GM04503 (cell line): ENCODE measurements around the gene RDH8.
A peak's percentile ranks its signal among the peaks of the same experiment; 100 is the strongest.

Experiments
- DNase-seq: peaks from one replicate; pipeline ENCODE4 v3.0.0-alpha.2; 2012; ENCODE audit warnings: low read depth

The RDH8 gene

DNA sequence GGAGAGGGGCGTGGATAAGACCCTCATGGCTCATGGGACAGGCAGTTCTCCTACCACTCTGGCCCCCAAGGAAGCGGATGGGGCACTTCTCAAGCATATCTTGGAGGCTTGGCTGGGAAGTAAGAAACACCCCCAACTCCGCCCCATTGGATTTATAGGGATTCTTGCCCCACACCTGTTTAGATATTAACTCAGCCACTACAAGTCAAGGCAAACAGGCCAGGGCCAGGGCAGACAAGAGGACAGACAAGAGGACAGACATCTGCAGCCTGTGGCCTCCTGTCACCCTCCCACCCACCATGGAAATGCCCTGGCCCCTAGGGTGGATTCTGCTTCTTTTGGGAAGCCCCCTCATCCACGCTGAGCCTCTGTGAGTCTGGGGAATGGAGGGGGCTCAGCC is 24.1 kb downstream of the RDH8 start:
- no peak for DNase-seq

DNA sequence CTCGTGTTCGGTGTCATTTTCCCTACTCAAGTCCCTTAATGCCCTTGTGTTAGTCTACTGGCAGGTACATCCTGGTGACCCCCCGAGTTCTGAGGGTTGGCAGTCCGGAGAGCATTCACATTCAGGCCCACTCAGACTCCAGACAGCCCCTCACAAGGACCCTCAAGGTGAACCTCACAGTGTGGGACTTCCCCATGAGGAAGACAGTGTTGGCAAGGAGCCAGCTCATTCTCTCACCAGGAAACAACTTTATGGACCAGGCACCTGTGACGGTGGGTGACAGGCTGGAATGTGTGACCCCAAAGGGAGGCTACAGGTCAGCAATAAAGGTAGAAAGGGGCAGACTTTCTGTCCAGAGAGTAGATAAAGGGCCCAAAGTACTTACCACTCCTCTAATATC is 24.5 kb downstream of the RDH8 start:
- no peak for DNase-seq

DNA sequence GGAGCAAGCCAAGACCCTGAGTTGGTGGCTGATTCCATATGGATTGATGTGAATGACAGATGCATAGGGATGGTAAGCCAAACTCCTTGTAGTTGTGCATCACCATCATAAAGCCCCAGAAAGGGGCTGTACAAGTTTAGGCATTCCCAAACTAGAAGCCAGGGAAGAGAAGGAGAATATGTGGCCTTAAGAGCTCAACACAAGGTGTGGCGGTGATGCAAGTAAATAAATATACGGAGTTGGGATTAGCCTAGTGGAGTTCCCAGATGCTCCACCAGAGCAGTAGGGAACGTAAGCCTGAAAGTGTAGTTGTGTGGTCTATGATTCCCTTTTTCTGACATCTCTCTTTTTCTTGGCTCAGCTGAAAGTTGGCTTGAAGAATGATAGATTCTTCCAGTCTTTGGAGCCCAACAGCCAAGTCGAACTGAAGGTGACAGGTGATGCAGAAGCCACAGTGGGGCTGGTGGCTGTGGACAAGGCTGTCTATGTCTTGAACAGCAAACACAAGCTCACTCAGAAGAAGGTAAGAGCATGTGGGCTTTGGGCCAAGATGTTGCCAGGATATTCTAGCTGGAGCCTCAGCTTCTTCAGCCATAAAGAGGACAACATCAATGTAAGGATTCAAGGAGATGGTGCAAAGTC is 30.1 kb downstream of the RDH8 start:
- peak; percentile 17 for DNase-seq

DNA sequence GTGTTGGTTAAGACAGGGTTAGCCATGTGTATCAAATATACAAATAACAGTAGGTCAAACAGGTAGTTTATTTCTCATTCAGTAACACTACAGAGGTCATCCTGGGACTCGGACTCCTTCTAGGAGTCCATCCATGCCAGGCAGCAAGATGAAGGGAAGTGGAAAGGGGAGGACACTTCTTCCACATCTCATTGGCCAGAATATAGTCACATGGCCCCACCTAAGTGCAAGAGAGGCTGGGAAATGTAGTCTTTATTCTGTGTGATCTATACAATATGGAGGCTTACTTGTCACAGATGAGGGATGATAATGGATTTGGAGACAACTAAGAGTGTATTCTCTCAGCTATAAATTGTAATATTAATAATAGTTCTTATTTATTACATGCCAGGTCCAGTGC is 31.1 kb downstream of the RDH8 start:
- DNase-seq, result no peak

DNA sequence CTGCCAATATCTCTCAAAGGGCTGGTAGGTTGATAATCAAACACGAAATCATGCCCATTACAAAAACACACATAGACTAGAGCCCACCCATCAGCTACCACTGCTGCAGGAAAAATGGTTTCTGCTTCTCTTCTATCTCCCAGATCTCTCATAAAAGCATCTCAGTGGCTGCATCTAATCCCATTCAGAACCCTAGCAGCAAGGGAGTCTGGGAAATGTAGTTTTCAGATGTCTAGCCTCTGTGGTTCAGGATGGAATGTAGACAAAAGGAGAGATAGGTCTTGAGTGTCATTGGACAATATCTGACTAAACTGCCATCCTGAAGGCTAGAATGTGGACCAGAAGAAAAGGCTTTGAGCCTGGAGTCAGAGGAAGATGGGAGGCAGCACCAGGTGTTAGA is 32.1 kb downstream of the RDH8 start:
- no peak for DNase-seq

DNA sequence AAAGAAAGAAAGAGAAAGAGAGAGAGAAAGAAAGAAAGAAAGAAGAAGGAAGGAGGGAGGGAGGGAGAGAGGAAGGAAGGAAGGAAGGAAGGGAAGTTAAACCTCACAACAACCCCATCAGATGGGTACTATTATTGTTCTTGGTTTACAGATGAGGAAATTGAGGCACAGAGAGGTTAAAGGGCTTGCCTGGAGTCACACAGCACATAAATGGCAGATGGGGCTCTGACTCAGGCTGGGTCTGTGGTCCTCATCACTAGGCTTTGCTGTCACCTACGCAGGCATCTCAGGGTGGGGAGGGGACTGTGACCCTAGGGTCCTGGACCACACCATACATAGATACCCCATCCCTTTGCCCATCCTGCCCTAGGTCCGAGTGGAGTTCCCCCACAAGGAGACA is 36.3 kb downstream of the RDH8 start:
- DNase-seq, result no peak

DNA sequence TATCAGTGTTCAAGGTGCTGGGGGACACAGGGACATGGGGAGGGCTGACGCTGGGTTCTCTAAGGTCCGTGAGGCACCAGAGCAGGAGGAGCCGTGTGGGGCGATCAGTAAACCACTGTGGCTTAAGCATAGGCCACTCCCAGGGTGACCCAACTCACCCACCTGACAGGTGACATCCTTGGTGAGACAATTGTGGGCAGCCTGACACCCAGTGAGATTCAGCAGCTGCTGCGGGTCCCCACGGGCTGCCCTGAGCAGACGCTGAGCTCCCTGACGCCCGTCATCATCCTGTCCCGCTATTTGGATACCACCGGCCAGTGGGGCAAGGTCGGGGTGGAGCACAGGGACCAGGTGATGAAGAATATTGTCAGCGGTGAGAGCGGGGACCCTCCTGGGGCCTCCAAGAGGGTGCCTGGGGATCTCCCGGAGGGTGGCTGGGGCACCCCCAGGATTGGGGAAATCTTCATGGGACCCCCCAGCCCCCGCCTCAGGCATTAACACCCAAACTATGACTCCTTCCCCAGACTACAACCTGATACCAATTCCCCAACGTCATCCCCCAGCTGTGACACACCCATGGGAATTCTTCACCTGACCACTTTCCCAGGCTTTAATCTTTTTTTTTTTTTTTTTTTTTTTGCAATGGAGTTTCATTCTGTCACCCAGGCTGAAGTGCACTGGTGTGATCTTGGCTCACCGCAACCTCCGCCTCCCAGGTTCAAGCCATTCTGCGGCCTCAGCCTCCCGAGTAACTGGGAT is 39.5 kb downstream of the RDH8 start:
- no peak for DNase-seq

DNA sequence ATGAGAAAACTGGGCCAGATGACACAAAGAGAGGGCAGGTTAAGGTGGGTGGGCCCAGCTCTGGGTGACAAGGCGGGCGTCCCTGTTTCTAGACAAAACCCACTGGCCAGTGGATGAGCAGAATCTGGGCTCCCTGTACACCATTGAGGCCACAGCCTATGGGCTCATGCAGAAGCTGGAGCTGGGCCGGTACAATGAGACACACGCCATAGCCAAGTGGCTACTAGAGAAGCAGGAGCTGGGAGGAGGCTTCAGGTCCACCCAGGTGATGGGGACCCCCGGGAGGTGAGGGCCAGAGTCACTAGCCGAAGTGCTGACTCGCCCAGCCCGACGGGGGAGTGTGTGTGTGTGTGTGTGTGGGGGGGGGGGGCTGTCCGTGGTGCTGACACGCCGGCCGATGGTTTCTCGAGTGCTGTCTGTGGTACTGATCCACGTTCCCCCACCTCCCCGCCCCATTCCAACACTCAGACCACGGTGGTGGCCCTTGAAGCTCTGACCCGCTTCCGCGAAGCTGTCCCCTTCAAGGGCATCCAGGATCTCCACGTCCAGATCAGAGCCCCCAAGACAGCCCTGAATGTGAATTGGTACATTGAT is 48.5 kb downstream of the RDH8 start:
- no peak for DNase-seq

DNA sequence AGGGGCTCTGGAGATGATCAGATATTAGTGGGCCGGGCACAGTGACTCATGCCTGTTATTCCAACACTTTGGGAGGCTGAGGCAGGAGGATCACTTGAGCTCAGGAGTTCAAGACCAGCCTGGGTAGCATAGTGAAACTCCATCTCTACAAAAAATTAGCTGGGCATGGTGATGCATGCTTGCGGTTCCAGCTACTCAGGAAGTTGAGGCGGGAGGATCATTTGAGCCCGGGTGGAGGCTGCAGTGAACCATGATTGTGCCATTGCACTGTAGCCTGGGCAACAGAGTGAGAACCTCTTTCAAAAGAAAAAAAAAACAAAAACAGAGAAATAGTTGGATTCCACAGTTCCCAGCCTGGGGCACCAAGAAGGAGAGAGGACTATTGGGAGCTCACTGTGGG is 54.9 kb downstream of the RDH8 start:
- no peak for DNase-seq

DNA sequence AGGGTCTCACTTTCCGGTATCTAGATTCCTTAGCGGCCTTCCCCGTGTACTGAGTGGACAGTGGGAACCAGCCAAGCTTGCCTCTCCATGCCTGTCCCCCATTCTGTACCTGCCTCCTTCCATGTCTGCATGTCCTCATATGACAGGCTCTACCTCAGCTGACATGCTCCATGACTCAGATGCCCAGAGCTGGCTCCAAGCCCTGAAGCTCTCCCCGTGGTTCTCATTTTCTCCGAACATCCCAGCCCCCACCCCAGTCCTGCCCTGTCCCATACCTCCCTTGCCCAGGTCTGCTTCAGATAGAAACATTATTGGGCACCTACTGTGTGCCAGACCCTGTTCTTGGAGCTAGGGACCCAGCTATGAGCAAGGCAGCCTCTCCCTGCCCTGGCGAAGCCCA is 55.8 kb downstream of the RDH8 start:
- no peak for DNase-seq

DNA sequence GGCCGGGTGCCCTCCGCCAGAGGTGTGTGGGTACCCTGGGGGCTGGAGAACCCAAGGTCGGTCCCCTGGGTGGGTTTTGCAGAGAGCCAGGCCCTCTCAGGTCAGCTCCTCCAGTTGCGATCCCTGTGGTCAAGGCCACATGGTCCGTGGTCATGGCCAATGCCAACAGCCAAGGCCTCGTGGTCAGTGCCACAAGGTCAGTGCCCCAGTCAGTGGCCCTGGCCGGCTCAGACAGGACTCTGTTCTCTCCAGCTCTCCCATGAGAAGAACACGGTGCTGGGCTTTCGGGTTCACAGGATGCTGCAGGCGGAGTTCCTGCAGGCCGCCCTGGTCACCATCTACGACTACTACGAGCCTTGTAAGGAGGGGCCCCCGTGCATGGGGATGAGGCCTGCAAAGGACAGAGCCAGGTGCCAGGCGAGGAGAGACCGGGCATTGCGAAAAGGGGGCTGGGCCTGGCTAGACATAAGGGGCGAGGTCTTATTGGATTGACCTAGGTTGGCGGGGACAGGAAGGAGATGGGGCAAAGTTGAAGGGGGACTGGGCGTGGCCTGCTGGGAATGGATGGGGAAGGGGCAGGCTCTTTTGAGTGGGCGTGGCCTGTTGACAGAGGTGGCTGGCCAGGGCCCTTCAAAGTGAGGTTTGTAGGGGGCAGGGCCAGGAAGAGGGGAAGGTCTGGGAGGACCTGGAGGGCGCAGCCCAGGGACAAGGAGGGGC is 57.6 kb downstream of the RDH8 start:
- no peak for DNase-seq
